HG03460 (cell line): ENCODE results near the gene UNC45B.
"Not testable (repeated sequence)": the region's sequence is repeated elsewhere in the genome, so short reads cannot be mapped to it uniquely, and the experiment has no call there.

Source experiments
- ATAC-seq: cut with Tn5 transposase; IDR thresholded peaks from one replicate; pipeline ENCODE4 v1.9.1; 2021; ENCODE audit not compliant: unreplicated experiment

The UNC45B gene

GRCh38 chr17:35138218-35138617 lies 9.4 kb upstream of the UNC45B start:
- ATAC-seq: no peak

DNA sequence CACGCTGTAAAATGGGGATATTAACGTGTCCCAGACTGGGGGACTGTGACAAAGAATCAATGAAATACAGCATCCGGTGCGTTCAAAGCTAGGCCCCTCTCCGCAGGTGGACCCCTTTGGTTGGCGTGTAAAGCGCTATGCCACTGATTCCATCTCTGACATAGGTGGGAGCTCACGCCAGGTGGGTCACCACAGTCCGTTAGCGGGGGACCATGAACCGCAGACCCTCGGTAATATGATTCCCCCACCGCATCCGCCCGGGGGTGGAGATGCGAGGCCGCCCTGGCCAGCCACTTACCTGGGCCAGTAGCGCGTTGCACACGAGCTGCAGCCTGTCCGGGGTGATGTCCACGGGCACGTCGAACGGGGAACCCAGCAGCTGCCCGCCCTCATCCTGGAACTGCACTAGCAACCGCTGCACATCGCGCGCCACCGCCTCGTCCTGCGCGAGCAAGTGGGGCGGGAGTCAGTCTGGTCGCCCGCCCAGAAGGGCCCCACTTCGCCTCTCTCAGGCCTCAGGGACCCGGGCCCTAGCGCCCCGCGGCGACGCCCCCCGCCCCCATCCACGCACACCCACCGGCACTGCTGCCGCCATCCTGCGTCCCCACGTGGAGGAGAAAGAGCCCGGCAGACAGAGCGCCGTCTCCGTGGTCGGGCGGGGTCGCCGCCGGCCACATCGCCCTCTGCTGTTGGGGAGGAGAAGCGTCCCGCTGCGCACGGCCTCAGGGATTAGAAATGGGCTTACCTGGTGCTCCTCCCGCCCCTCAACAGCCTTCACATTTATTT lies 5.7 kb upstream of the UNC45B start, which contains the start of gene NLE1:
NLE1 (minus strand) TSS at position 623 of the 786 bp plus-strand sequence; CDS start at position 595, 28 bp downstream.
- ATAC-seq: peak; percentile 93

GRCh38 chr17:35142467-35142796 lies 5.2 kb upstream of the UNC45B start:
- no peak for ATAC-seq

GRCh38 chr17:35144840-35145239 lies 2.8 kb upstream of the UNC45B start:
- ATAC-seq: no peak

DNA sequence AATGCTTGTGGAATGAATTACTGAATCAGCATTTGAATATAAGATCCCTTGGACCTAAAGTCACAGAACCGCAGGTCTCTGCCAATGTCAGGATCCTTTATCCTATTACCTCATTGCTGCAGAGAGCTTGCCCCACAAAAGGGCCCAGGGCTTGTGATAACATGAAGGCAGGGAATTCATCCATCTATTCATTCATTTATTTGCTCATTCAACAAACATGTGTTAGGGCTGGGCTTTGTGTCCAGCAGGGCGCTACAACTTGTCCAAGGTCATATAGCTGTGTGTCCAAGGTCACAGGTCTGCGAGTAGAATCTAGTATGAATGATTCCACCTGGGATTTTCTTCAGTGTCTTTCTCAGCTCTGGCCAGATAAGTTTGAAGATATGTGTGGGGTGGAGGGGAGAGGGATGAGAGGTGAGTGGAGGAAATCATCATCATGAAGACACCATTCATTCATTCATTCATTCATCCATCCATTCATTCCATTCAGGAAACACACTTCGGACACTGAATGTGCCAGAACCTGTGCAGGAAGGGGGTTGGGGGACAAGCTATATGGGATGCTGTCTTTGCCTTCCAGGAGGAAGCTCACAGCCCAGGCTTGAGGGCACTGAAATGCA lies 1.3 kb upstream of the UNC45B start:
- no peak for ATAC-seq

DNA sequence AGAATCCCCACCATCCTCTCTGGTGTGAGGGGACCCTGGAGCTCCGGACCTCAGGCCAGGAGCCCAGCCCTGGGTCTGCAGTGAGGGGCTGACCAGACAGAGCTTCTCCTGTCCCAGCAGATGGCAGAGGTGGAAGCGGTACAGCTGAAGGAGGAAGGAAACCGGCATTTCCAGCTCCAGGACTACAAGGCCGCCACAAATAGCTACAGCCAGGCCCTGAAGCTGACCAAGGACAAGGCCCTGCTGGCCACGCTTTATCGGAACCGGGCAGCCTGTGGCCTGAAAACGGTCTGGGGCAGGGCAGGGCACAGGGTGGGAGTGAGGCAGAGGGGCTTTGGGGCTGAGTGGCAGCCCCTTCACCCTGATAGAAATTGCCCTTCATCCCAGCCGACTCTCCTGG lies 527 bp downstream of the UNC45B start:
- no peak for ATAC-seq

- ATAC-seq: no peak
These were observed 2.3 kb downstream of the UNC45B start for GRCh38 chr17:35149941-35150340.

DNA sequence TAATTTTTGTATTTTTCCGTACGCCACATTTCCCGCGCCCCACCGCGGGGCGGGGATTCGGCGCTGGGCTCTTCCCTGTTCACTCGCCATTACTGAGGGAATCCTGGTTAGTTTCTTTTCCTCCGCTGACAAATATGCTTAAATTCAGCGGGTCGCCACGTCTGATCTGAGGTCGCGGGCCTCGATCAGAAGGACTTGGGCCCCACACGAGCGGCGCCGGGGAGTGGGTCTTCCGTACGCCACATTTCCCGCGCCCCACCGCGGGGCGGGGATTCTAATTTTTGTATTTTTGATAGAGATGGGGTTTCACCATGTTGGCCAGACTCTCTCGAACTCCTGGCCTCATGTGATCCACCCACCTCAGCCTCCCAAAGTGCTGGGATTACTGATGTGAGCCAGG lies 3.5 kb downstream of the UNC45B start:
- not testable (repeated sequence) for ATAC-seq

DNA sequence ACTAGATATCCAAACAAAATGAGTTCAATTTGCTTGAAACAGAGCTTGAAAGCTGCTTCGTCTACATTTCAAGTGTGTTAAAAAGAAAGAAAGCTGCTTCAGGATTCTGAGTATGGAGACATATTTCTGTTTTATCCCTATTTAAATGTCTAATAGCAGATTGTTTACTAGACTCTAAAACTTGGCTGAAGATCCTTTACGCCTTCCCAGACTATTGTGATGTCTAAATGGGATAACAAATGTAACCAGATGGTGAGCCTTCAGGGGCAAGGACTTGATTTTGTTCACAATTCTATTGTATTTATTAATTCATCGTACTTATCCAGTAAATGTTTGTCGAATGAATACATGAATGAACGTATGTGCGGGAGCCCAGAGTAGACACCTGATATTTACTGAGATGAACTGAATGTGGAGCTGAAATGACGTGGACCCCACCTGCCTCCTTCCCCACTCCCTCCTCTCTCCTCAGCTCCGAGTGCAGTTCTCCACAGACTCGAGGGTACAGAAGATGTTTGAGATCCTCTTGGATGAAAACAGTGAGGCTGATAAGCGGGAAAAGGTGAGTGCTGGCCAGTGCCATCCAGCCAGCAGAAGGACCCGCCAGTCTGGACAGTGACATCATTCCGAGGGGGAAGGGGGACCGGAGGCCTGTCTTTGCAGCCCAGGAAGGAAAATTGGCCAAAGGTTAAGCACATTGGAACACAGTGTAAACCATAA lies 5.0 kb downstream of the UNC45B start:
- ATAC-seq: no peak

DNA sequence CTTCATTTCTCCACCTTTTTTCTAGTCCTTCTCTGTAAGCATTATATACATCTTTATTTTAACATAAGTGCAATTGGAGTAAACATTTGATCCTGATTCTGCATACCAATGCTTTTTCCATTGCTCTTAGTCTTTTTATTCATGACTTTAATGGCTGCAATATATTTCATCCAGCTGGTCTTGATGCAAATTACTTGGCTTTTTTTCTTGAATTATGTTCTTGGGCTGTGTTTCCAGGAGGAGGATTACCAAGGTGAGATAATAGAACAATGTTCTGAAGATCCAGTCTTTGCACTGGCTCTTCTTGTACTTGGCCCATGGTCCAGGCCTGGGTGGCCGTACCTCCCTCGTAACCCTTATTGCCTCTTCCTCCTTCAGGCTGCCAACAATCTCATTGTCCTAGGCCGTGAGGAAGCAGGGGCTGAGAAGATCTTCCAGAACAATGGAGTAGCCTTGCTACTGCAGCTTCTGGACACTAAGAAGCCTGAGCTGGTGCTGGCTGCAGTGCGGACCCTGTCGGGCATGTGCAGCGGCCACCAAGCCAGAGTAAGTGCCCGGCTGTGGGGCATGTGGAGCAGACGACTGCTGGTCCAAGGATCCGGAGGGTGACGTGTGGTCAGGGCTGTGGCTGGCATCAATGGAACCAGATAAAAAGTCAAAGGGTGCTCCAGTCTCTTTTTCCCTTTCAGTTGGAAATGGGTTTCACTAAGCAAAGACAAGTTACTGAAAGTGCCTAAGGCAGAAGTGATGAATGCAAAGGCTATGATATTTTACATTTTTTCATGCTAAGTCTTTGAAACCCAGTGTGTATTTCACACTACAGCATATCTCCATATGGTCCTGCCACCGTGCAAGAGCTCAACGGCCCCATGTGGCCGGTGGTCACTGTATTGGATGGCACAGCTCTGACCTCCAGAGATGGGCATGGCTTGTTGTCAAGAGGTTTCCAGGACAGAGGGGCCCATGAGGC lies 6.9 kb downstream of the UNC45B start:
- no peak for ATAC-seq

- no peak for ATAC-seq
These were observed 7.6 kb downstream of the UNC45B start for GRCh38 chr17:35155246-35155645.

- ATAC-seq: no peak
These were observed 12.3 kb downstream of the UNC45B start for GRCh38 chr17:35159940-35160339.

DNA sequence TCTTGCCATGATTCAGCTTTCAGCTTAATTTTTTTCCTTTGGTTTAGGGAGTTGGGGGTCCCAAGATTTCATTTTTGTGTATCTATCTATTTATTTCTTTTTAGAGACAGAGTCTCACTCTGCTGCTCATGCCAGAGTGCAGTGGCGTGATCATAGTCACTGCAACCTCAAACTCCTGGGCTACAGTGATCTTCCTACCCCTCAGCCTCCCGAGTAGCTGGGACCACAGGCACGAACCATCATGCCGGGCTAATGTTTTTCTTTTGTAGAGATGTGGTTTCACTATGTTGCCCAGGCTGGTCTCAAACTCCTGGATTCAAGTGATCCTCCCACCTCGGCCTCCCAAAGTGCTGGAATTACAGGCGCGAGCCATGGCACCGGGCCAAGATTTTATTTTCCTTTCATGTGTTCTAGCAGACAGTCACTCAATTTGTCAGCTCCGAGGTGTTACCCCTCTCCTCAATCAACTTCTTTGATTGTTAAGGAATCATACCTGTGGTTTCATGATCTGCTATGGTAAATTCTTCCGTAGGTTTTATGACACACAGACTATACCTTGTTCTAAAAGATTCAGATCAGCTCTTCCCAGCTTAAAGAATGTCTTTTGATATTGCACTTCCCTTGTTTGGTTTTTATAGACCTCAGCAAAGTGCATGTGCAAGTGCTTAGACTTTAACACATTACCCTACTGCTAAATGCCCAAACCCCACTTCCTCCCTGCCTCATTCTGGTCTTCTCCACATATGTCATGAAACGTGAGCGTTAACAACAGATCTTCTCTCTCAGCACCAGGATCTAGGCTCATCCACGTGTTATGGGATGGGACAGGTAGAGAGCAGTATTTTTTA lies 13.0 kb downstream of the UNC45B start:
- no peak for ATAC-seq

DNA sequence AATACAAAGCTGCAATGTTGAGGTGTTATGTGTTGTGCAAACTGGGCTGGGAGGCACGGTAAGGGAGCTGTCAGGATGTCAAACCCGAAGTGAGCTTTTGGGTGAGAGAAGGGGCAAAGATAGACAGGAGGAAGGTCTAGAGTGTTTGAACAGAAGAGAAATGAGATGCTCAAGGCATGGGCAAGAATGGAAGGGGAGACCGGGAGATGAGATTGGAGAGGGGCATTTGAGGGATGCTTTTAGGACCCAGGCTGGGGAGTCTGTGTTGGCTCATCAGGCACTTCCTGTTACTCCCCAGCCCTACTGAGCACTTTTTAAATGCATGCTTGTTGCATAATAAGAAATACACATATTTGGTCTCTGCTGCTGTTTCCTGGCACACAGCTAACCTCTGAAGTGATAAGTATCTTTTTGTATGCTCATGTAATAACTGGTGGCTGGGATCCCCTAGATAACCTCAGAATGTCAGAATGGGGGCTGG lies 13.7 kb downstream of the UNC45B start:
- no peak for ATAC-seq

GRCh38 chr17:35162755-35163154 lies 15.1 kb downstream of the UNC45B start:
- ATAC-seq: no peak

- no peak for ATAC-seq
These were observed 16.3 kb downstream of the UNC45B start for GRCh38 chr17:35163886-35164285.

GRCh38 chr17:35164716-35165115 lies 17.1 kb downstream of the UNC45B start:
- no peak for ATAC-seq

DNA sequence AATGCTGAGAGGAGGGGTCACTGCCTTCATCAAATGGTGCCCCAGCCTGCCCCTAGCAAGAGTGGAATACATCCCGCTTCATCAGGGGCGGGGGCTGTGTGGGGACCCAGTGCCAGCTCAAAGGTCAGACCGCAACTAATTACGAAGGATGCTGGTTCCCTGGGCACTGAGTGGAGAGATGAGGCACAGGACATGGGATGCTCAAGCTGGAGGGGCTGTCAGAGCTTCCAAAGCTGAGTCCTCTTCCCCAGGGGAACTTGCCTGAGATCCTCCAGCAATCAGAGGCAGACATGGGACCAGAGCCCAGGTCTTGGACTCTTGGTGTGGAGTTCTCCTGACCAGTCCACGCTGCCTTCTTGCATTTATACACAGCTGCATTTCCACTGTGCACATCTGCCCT lies 18.9 kb downstream of the UNC45B start:
- no peak for ATAC-seq

GRCh38 chr17:35167046-35167445 lies 19.4 kb downstream of the UNC45B start:
- no peak for ATAC-seq

GRCh38 chr17:35167666-35168065 lies 20.0 kb downstream of the UNC45B start:
- no peak for ATAC-seq
